ENCODE results near the gene CPSF3.
A peak's percentile ranks its signal among the peaks of the same experiment; 100 is the strongest.

Gene CPSF3

DNA sequence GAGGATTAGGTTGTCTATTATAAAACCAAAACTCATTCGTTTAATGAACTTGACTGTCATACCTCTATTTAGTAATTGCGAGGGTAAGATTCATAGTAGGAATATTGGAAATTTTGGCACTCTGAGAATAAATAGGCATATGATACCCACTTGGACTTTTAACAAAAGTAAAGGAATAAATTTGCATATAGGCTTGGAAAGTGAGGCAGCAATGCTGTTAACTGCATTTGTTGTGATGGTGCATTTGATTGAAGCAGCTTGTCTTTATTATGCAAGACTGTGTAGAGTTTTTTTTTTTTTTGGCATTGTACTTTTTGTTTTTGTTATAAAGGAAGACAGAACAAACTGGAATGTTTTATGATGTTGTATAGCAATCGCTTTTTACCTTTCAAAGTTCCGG is 19.0 kb upstream of the CPSF3 start:
- H3K9ac ChIP-seq = no peak overlapping the region
- peaks cover 78% of the 10 kb centered on the region for H3K36me3 ChIP-seq
- no peaks in the 10 kb centered on the region for H3K9me3 ChIP-seq
- 0 out of 2 replicates have a peak, but pooled peaks cover 4% of the 10 kb centered on the region for H4K20me1 ChIP-seq
- no peaks in the 10 kb centered on the region for H3K27me3 ChIP-seq
- H3K4me3 ChIP-seq = no peak overlapping the region
- no peak for TF ChIP-seq Cebpa-rat (IDR thresholded peaks at IDR 0.05)
- no peak overlapping the region for H3K4me2 ChIP-seq
- H3K27ac ChIP-seq = no peak overlapping the region
- peaks cover 36% of the 10 kb centered on the region for H3K4me1 ChIP-seq

DNA sequence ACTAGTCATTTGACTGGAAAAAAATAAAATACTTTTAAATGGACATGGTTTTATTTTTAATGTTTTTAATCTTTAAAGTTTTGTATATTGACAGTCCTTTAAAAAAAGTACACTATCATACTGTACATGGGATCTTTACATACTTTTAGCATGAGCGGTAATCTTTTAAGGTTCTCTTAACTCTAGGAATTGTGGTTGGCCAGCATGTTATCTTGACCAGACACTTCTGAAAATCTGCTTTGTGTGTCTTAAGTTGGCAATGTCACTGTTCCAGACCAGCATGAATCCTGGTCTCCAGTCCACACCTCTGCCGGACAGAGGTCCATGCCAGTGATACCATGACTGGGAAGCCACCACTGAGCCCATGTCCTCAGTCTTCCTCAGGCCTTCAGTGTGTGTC is 17.8 kb upstream of the CPSF3 start:
- no peak overlapping the region for H3K27ac ChIP-seq

DNA sequence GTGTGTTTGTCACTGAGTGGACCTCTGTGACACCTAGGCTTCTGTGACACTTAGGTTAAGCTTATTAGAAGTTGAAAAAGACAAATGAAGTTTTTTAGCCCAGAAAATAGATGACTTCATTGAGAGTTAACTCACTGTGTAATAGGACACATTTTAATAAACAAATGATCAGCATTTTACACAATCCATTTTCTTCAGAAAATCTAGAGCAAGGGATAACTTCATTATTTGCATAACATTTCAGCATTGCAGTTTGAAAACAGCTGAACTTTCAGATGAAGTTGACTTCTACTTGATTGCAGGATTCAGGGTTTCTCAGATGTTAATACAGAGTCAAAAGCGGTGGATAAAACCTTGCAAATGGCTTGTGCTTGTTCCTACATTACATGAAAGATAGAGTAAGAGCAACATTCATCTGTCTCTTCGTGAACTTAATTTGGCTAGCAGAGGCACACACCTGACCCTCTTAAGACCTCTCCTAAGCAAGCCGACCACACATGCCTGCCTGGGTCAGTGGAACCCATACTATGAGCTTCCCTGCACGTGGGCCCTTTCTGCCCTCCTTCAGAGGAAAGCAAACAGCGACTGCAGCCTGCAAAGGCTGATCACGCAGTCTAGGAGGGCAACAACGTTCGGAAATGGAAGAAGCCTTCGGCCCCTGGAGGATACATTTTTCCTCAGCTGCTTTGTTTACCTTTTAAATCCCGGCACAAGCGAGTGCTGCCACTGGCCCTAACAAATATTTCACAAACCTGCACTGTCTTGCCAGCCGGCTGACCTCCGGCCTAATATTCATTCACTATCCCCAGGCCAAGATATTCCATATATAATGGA is 16.7 kb upstream of the CPSF3 start:
- Histone ChIP-seq H3K4me1 (peaks cover 32% of the 10 kb centered on the region), H3K9me3 (no peaks in the 10 kb centered on the region), H3K27ac (no peak overlapping the region), H3K36me3 (peaks cover 86% of the 10 kb centered on the region), H3K9ac (no peak overlapping the region), H3K4me2 (no peak overlapping the region), H3K4me3 (no peak overlapping the region), H4K20me1 (0 out of 2 replicates have a peak, but pooled peaks cover 4% of the 10 kb centered on the region), H3K27me3 (no peaks in the 10 kb centered on the region)
- no peak for TF ChIP-seq Cebpa-rat (IDR thresholded peaks at IDR 0.05)

More for the DNA sequence above, 17.8 kb upstream of the CPSF3 start:
- no peak for TF ChIP-seq Cebpa-rat (IDR thresholded peaks at IDR 0.05)
- H3K27me3 ChIP-seq = no peaks in the 10 kb centered on the region
- no peaks in the 10 kb centered on the region for H3K9me3 ChIP-seq
- H3K4me3 ChIP-seq = no peak overlapping the region
- peaks cover 36% of the 10 kb centered on the region for H3K4me1 ChIP-seq
- H4K20me1 ChIP-seq = 0 out of 2 replicates have a peak, but pooled peaks cover 4% of the 10 kb centered on the region
- H3K9ac ChIP-seq = no peak overlapping the region
- H3K4me2 ChIP-seq = no peak overlapping the region
- peaks cover 86% of the 10 kb centered on the region for H3K36me3 ChIP-seq

DNA sequence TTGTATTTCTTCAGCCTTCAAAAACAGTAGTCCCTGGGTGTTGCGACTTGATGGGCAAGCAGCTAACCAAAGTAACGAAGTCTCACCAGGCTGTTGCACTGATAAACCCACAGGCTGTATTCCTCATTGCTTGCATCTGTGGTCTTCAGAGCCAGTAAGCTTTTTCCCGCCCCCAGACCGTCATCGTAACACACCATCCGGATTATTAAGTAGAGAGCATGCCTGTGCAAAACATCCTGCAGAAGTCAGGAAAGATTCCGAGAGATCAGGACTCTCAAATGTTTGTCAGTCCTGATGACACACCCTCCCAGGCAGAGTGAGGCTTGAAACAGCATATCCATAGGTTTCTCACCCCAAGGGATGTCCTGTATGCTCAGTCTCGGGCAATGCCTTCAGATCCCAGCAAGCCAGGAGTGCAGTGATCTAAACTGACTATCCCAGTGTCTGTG is 16.1 kb upstream of the CPSF3 start:
- no peak overlapping the region for H3K27ac ChIP-seq
- TF ChIP-seq Cebpa-rat (IDR thresholded peaks at IDR 0.05) = no peak
- no peak overlapping the region for H3K4me2 ChIP-seq
- H3K9me3 ChIP-seq = no peaks in the 10 kb centered on the region
- H3K4me1 ChIP-seq = peaks cover 34% of the 10 kb centered on the region
- H3K9ac ChIP-seq = no peak overlapping the region
- no peak overlapping the region for H3K4me3 ChIP-seq
- H3K27me3 ChIP-seq = no peaks in the 10 kb centered on the region
- H4K20me1 ChIP-seq = 0 out of 2 replicates have a peak, but pooled peaks cover 4% of the 10 kb centered on the region
- peaks cover 86% of the 10 kb centered on the region for H3K36me3 ChIP-seq

DNA sequence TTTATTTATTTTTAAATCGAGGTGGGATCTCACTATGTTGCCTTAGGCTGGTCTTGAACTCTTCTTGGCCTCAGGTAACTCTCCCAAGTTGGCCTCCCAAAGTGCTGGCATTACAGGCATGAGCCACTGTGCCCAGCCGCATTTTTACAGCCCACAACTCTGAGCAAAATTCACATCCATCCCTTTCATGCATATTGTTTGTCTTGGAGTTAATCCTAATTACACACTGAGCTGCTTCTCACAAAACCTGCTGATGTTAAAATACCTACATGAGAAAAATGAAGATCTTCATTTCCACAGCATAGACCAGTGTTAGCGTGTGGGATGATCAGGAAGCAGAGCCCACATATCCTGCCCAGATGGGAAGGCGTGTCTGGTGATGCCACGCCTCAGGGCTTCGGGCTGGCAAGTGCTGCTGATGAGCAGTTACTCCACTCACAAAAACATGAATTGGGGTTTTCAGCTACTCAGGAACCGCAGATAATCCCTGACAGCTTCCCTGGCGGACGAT is 14.8 kb upstream of the CPSF3 start:
- H3K36me3 ChIP-seq = peaks cover 85% of the 10 kb centered on the region
- H3K27me3 ChIP-seq = no peaks in the 10 kb centered on the region
- H3K9me3 ChIP-seq = no peaks in the 10 kb centered on the region
- peak overlapping the region; percentile 43 for H3K4me2 ChIP-seq
- peak overlapping the region; percentile 4; the same call in 1 of the 2 replicates for H3K27ac ChIP-seq
- H3K9ac ChIP-seq = no peak overlapping the region
- TF ChIP-seq Cebpa-rat (IDR thresholded peaks at IDR 0.05) = no peak
- peaks cover 34% of the 10 kb centered on the region for H3K4me1 ChIP-seq
- 0 out of 2 replicates have a peak, but pooled peaks cover 4% of the 10 kb centered on the region for H4K20me1 ChIP-seq
- H3K4me3 ChIP-seq = no peak overlapping the region

DNA sequence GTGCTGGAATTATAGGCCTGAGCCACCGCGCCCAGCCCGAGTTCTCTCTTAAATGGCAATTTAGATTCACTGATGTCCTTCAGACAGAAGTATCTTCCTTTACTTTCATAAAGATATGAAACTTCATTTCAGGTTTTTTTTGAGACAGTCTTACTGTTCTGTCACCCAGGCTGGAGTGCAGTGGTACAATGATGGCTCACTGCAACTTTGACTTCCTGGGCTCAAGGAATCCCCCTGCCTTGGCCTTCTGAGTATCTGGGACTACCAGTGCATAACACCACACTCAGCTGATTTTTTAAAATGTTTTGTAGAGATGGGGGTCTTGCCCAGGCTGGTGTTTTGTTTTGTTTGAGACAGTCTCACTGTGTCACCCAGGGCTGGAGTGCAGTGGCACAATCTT is 13.3 kb upstream of the CPSF3 start:
- H3K4me3 ChIP-seq = no peak overlapping the region
- H3K9ac ChIP-seq = no peak overlapping the region
- H4K20me1 ChIP-seq = 0 out of 2 replicates have a peak, but pooled peaks cover 9% of the 10 kb centered on the region
- TF ChIP-seq Cebpa-rat (IDR thresholded peaks at IDR 0.05) = no peak
- H3K27me3 ChIP-seq = no peaks in the 10 kb centered on the region
- peaks cover 34% of the 10 kb centered on the region for H3K4me1 ChIP-seq
- H3K36me3 ChIP-seq = peaks cover 86% of the 10 kb centered on the region
- H3K4me2 ChIP-seq = no peak overlapping the region; the same call in 1 of the 2 replicates
- no peak overlapping the region for H3K27ac ChIP-seq
- H3K9me3 ChIP-seq = no peaks in the 10 kb centered on the region

DNA sequence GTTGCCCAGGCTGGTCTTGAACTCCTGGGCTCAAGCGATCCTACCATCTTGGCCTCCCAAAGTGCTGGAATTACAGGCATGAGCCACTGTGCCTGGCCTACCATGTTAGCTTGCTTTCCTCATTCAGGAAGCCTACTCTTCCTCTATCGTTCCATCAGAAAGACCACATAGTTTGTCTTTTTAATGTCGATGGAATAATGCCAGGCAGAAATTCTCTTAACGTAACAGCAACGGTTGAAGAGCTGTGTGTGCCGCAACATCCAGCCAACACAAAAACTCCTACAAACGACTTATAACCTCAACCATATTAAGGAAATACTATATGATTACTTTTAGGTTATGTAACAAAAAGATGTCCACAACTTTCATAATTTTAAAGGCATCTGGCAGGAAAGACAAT is 10.7 kb upstream of the CPSF3 start:
- Histone ChIP-seq H3K4me2 (no peak overlapping the region), H3K9me3 (no peaks in the 10 kb centered on the region)
- no peak for TF ChIP-seq Cebpa-rat (IDR thresholded peaks at IDR 0.05)

DNA sequence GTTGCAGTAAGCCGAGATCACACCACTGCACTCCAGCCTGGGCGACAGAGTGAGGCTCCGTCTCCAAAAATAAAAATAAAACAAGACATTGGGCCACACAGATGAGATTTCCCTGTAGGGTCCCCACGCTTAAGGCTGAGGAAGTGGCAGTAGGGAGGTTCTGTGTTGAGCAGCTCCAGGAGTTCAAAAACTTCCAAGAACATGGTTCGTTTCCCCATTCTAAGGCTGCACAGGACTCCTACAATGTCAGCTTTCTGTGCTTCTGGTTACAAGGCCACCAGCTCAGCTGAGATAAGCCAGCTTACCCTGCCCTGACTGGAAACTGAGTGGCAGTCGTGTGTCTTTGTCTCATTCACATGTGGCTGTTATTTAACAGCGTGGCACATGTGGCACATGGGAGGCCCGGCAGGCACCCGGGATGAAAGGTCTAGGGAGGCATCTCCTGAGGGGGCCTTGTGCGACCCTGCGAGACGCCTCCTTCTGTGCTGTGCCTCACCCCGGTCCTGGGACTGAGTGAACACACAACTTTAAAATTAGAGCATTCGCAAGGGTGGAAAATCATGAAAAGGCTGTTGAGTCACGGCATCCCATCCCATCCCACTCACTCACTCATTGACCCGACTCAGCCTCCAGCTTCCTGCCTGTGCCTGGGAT is 7.8 kb upstream of the CPSF3 start:
- H3K9me3 ChIP-seq = no peaks in the 10 kb centered on the region
- no peaks in the 10 kb centered on the region for H3K27me3 ChIP-seq
- H3K4me2 ChIP-seq = no peak overlapping the region
- peaks cover 43% of the 10 kb centered on the region for H4K20me1 ChIP-seq
- H3K4me3 ChIP-seq = no peak overlapping the region
- peaks cover 79% of the 10 kb centered on the region for H3K36me3 ChIP-seq
- no peak overlapping the region for H3K27ac ChIP-seq
- TF ChIP-seq Cebpa-rat (IDR thresholded peaks at IDR 0.05) = no peak
- H3K9ac ChIP-seq = no peak overlapping the region
- peaks cover 19% of the 10 kb centered on the region for H3K4me1 ChIP-seq

More for the DNA sequence above, 10.7 kb upstream of the CPSF3 start:
- Histone ChIP-seq H3K27ac (no peak overlapping the region), H3K36me3 (peaks cover 89% of the 10 kb centered on the region), H4K20me1 (peaks cover 21% of the 10 kb centered on the region; the same call in 1 of the 2 replicates), H3K4me1 (peaks cover 34% of the 10 kb centered on the region), H3K9ac (no peak overlapping the region), H3K4me3 (no peak overlapping the region), H3K27me3 (no peaks in the 10 kb centered on the region)

DNA sequence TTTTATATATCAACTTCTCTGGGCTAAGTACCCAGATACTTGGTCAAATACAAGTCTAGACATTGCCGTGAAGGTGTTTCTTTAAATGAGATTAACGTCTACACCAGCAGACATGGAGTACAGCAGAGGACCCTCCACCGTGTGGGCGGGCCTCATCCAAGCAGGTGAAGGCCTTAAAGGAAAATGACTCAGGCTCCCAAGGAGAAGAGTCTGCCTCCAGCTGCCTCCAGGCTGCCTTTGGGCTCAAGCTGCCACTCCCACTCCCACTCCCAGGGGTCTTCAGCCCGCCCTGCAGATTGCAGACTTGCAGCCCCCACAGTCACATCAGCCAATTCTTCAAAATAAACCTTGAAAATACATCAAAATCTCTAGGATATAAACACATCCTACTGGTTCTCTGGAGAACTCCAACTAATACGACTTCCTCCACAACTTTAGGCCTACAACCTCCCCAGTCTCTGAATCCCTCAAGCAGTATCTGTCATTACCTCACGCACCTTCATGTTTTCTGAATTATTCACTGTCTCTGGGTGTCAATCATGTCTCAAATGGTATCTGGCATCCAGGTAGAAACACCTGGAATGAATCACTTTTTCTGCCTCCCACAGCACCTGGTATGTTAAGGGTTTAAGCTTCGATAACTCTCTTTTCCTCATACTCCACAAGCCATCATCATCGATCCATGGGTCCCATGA is 7.0 kb upstream of the CPSF3 start:
- no peak overlapping the region for H3K4me3 ChIP-seq
- TF ChIP-seq Cebpa-rat (IDR thresholded peaks at IDR 0.05) = no peak
- no peak overlapping the region for H3K27ac ChIP-seq
- peaks cover 49% of the 10 kb centered on the region for H4K20me1 ChIP-seq
- H3K27me3 ChIP-seq = no peaks in the 10 kb centered on the region
- peaks cover 22% of the 10 kb centered on the region for H3K4me1 ChIP-seq
- no peak overlapping the region for H3K4me2 ChIP-seq
- H3K9me3 ChIP-seq = no peaks in the 10 kb centered on the region
- no peak overlapping the region for H3K9ac ChIP-seq
- H3K36me3 ChIP-seq = peaks cover 71% of the 10 kb centered on the region

Data from BLaER1 (cell line).